SK-N-SH treated with all-trans-retinoic acid at 6 μM for 48 hours (cell line): ENCODE measurements around the gene ATF5.

Source experiments
- ATAC-seq: fragments of 200-7000 bp; cut with Tn5 transposase; 3 replicates; pipeline ENCODE4 v1.9.1; 2020; ENCODE audit warnings: mild to moderate bottlenecking, moderate library complexity
- ARNTL ChIP-seq: fragments of 450-650 bp; formaldehyde crosslinking; IDR thresholded peaks from 2 replicates; pipeline ENCODE4 v1.5.0; 2020; ENCODE audit warnings: low read depth, mild to moderate bottlenecking, moderate library complexity, borderline replicate concordance
- CSDC2 ChIP-seq: fragments of 250-450 bp; sonication (Bioruptor Pico); IDR thresholded peaks from 2 replicates; pipeline ENCODE4 v1.5.0; 2020; ENCODE audit warnings: mild to moderate bottlenecking, moderate library complexity
- ESRRG ChIP-seq: fragments of 250-450 bp; sonication (Bioruptor Pico); IDR thresholded peaks from 2 replicates; pipeline ENCODE4 v1.6.1; 2021; ENCODE audit warnings: mild to moderate bottlenecking
- GLIS3 ChIP-seq: fragments of 250-450 bp; sonication (Bioruptor Pico); IDR thresholded peaks from 2 replicates; pipeline ENCODE4 v1.5.0; 2020; ENCODE audit warnings: mild to moderate bottlenecking, moderate library complexity
- ISL1 ChIP-seq: fragments of 250-450 bp; sonication (Bioruptor Pico); IDR thresholded peaks from 2 replicates; pipeline ENCODE4 v2.1.2; 2022; ENCODE audit warnings: mild to moderate bottlenecking, moderate library complexity
- OSR1 ChIP-seq: fragments of 250-450 bp; sonication (Bioruptor Pico); IDR thresholded peaks from 2 replicates; pipeline ENCODE4 v1.8.0; 2022; ENCODE audit warnings: moderate library complexity, mild to moderate bottlenecking, inconsistent platforms
- POU6F1 ChIP-seq: fragments of 250-450 bp; sonication (Bioruptor Pico); IDR thresholded peaks from 2 replicates; pipeline ENCODE4 v1.8.0; 2021; ENCODE audit warnings: low read depth, mild to moderate bottlenecking, moderate library complexity, borderline replicate concordance
- PPARA ChIP-seq: fragments of 250-450 bp; sonication (Bioruptor Pico); IDR thresholded peaks from 2 replicates; pipeline ENCODE4 v1.5.0; 2020; ENCODE audit warnings: mild to moderate bottlenecking, borderline replicate concordance
- SNAI2 ChIP-seq: fragments of 250-450 bp; sonication (Bioruptor Pico); IDR thresholded peaks from 2 replicates; pipeline ENCODE4 v1.5.0; 2020; ENCODE audit warnings: mild to moderate bottlenecking, moderate library complexity
- TCF4 ChIP-seq: fragments of 250-450 bp; sonication (Bioruptor Pico); IDR thresholded peaks from 2 replicates; pipeline ENCODE4 v1.8.0; 2021; ENCODE audit warnings: mild to moderate bottlenecking, moderate library complexity, borderline replicate concordance
- TOX ChIP-seq: fragments of 250-450 bp; sonication (Bioruptor Pico); IDR thresholded peaks from 2 replicates; pipeline ENCODE4 v1.8.0; 2021; ENCODE audit warnings: mild to moderate bottlenecking, moderate library complexity, borderline replicate concordance
- ZC3H10 ChIP-seq: fragments of 250-450 bp; sonication (Bioruptor Pico); IDR thresholded peaks from 2 replicates; pipeline ENCODE4 v1.5.1; 2021; ENCODE audit warnings: mild to moderate bottlenecking, moderate library complexity
- ZFP30 ChIP-seq: fragments of 450-650 bp; formaldehyde crosslinking; IDR thresholded peaks from 2 replicates; pipeline ENCODE4 v1.5.0; 2022; ENCODE audit warnings: mild to moderate bottlenecking, moderate library complexity
- ZNF565 ChIP-seq: fragments of 450-650 bp; formaldehyde crosslinking; conservative IDR thresholded peaks from 2 replicates; pipeline ENCODE4 v1.5.0; 2020; ENCODE audit warnings: low read depth, mild to moderate bottlenecking, moderate library complexity
- ZNF70 ChIP-seq: fragments of 450-650 bp; formaldehyde crosslinking; IDR thresholded peaks from 2 replicates; pipeline ENCODE4 v1.5.0; 2020; ENCODE audit warnings: mild to moderate bottlenecking, moderate library complexity
- ZNF8 ChIP-seq: fragments of 450-650 bp; formaldehyde crosslinking; IDR thresholded peaks from 2 replicates; pipeline ENCODE4 v1.5.0; 2020; ENCODE audit warnings: mild to moderate bottlenecking, moderate library complexity
- TF ChIP-seq, protein P1 (sequence below): fragments of 250-450 bp; sonication (Bioruptor Pico); IDR thresholded peaks from 2 replicates; pipeline ENCODE4 v1.8.0; 2020; ENCODE audit warnings: mild to moderate bottlenecking, moderate library complexity, borderline replicate concordance
- TF ChIP-seq, protein P2 (sequence below): fragments of 250-450 bp; sonication (Bioruptor Pico); IDR thresholded peaks from 2 replicates; pipeline ENCODE4 v1.5.1; 2021; ENCODE audit warnings: mild to moderate bottlenecking, moderate library complexity
- TF ChIP-seq, protein P3 (sequence below): fragments of 250-450 bp; sonication (Bioruptor Pico); IDR thresholded peaks from 2 replicates; pipeline ENCODE4 v1.5.0; 2020; ENCODE audit warnings: mild to moderate bottlenecking, moderate library complexity

Gene ATF5

DNA sequence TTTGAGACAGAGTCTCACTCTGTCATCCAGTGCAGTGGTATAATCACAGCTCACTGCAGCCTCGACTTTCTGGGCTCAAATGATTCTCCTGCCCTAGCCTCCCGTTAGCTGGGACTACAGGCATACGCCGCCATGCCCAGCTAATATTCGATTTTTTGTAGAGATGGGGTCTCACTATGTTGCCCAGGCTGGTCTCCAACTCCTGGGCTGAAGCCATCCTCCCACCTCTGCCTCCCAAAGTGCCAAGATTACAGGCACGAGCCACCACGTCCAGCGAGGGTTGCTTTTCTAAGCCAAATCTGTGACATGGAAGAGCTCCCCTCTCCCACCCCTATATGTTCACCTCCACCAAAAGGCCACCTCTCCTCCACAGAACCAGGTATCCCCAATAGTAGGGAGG, 10.9 kb upstream of the ATF5 start (continued):
- TF ChIP-seq, protein P1, sequence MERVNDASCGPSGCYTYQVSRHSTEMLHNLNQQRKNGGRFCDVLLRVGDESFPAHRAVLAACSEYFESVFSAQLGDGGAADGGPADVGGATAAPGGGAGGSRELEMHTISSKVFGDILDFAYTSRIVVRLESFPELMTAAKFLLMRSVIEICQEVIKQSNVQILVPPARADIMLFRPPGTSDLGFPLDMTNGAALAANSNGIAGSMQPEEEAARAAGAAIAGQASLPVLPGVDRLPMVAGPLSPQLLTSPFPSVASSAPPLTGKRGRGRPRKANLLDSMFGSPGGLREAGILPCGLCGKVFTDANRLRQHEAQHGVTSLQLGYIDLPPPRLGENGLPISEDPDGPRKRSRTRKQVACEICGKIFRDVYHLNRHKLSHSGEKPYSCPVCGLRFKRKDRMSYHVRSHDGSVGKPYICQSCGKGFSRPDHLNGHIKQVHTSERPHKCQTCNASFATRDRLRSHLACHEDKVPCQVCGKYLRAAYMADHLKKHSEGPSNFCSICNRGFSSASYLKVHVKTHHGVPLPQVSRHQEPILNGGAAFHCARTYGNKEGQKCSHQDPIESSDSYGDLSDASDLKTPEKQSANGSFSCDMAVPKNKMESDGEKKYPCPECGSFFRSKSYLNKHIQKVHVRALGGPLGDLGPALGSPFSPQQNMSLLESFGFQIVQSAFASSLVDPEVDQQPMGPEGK (CRISPR knock-in tag): no peak
- TF ChIP-seq POU6F1 (CRISPR knock-in tag) (no peak), ZFP30 (CRISPR knock-in tag) (no peak), TCF4 (CRISPR knock-in tag) (no peak), PPARA (no peak), TOX (no peak), ZNF8 (CRISPR knock-in tag) (no peak)
- TF ChIP-seq, protein P2, sequence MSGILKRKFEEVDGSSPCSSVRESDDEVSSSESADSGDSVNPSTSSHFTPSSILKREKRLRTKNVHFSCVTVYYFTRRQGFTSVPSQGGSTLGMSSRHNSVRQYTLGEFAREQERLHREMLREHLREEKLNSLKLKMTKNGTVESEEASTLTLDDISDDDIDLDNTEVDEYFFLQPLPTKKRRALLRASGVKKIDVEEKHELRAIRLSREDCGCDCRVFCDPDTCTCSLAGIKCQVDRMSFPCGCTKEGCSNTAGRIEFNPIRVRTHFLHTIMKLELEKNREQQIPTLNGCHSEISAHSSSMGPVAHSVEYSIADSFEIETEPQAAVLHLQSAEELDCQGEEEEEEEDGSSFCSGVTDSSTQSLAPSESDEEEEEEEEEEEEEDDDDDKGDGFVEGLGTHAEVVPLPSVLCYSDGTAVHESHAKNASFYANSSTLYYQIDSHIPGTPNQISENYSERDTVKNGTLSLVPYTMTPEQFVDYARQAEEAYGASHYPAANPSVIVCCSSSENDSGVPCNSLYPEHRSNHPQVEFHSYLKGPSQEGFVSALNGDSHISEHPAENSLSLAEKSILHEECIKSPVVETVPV (CRISPR knock-in tag): no peak

DNA sequence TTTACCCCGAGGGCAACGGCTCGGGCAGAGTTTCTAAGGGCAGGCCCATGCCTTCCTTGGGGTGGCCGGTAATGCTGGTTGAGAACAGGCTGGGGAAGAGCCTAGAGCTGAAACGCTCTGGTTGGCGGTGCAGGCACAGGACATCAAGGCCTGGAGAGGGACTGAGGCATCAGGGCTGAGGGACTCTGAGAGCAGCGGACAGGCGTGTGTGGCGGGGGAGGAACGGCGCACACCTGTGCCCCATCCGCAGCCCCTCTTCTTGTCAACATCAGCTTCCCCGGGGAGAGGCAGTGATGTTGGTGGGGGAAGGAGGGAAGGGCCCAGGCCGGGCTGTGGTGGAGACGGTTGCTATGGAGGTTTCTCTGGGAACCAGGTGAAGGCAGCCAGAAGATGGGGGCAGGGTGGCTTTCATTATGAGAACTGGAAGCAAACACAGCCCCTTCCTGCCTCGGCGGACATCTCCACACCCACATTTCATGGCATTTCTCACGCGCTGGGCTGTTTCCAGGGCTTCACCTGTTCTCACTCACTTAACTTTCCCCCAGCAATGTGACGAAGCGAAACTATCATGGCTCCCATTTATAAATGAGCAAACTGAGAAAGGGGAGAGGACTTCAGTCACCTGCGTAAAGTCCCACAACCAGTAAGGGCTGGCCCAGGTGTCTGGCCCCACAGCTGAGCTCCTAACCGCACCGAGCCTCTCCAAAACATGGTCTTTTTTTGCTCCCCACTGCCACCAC, 8.2 kb upstream of the ATF5 start:
- no peak for TF ChIP-seq ISL1 (CRISPR knock-in tag)
- TF ChIP-seq SNAI2 (CRISPR knock-in tag): no peak
- TF ChIP-seq ZC3H10 (CRISPR knock-in tag): no peak
- TF ChIP-seq ZNF565 (CRISPR knock-in tag): no peak
- ATAC-seq: no peak

- TF ChIP-seq SNAI2 (CRISPR knock-in tag) (no peak), ZC3H10 (CRISPR knock-in tag) (no peak), TCF4 (CRISPR knock-in tag) (no peak), TOX (no peak), CSDC2 (no peak), ESRRG (CRISPR knock-in tag) (no peak), ISL1 (CRISPR knock-in tag) (no peak), GLIS3 (CRISPR knock-in tag) (no peak), ZNF8 (CRISPR knock-in tag) (no peak), POU6F1 (CRISPR knock-in tag) (no peak), ARNTL (CRISPR knock-in tag) (no peak), ZNF565 (CRISPR knock-in tag) (no peak), ZNF70 (CRISPR knock-in tag) (no peak), OSR1 (CRISPR knock-in tag) (no peak)
- TF ChIP-seq, protein P3, sequence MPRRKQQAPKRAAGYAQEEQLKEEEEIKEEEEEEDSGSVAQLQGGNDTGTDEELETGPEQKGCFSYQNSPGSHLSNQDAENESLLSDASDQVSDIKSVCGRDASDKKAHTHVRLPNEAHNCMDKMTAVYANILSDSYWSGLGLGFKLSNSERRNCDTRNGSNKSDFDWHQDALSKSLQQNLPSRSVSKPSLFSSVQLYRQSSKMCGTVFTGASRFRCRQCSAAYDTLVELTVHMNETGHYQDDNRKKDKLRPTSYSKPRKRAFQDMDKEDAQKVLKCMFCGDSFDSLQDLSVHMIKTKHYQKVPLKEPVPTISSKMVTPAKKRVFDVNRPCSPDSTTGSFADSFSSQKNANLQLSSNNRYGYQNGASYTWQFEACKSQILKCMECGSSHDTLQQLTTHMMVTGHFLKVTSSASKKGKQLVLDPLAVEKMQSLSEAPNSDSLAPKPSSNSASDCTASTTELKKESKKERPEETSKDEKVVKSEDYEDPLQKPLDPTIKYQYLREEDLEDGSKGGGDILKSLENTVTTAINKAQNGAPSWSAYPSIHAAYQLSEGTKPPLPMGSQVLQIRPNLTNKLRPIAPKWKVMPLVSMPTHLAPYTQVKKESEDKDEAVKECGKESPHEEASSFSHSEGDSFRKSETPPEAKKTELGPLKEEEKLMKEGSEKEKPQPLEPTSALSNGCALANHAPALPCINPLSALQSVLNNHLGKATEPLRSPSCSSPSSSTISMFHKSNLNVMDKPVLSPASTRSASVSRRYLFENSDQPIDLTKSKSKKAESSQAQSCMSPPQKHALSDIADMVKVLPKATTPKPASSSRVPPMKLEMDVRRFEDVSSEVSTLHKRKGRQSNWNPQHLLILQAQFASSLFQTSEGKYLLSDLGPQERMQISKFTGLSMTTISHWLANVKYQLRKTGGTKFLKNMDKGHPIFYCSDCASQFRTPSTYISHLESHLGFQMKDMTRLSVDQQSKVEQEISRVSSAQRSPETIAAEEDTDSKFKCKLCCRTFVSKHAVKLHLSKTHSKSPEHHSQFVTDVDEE (CRISPR knock-in tag): no peak
- TF ChIP-seq, protein P1 (CRISPR knock-in tag): no peak
These were observed 6.9 kb upstream of the ATF5 start for GRCh38 chr19:49921871-49922795.

More at GRCh38 chr19:49921871-49922795, 6.9 kb upstream of the ATF5 start:
- no peak; the same call in 2 of the 3 replicates for ATAC-seq
